ENCODE data around the gene UGP2.

UGP2 gene

DNA sequence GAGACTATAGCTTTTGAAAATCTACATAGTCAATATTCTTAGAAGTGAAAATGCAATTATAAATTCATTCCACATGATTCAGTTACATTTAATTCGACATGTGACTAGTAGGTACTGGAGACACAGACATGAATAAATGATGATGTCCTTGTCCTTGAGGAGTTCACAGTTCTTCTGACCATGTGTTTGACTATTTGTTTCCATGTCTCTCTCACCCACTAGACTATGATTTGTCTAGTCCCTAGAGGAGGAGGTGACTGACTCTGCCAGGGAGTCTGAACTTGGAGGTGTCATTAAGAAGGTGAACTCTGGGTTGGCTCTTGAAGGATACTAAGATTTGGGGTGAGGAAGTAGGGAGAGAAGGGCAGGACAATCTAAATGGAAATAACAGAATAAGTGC, 20.7 kb upstream of the UGP2 start:
- TF ChIP-seq, protein P1, sequence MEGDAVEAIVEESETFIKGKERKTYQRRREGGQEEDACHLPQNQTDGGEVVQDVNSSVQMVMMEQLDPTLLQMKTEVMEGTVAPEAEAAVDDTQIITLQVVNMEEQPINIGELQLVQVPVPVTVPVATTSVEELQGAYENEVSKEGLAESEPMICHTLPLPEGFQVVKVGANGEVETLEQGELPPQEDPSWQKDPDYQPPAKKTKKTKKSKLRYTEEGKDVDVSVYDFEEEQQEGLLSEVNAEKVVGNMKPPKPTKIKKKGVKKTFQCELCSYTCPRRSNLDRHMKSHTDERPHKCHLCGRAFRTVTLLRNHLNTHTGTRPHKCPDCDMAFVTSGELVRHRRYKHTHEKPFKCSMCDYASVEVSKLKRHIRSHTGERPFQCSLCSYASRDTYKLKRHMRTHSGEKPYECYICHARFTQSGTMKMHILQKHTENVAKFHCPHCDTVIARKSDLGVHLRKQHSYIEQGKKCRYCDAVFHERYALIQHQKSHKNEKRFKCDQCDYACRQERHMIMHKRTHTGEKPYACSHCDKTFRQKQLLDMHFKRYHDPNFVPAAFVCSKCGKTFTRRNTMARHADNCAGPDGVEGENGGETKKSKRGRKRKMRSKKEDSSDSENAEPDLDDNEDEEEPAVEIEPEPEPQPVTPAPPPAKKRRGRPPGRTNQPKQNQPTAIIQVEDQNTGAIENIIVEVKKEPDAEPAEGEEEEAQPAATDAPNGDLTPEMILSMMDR (IDR thresholded peaks at IDR 0.05; ENCODE audit: extremely low read depth, insufficient read depth, missing control alignments) = no peak
- DNase-seq (ENCODE audit: low spot score) = no peak
- in situ Hi-C loops (cut with MboI; ENCODE audit: low pct_unique_long_range_greater_than_20kb, low sequenced_read_pairs, unreplicated experiment) = no loop called here

DNA sequence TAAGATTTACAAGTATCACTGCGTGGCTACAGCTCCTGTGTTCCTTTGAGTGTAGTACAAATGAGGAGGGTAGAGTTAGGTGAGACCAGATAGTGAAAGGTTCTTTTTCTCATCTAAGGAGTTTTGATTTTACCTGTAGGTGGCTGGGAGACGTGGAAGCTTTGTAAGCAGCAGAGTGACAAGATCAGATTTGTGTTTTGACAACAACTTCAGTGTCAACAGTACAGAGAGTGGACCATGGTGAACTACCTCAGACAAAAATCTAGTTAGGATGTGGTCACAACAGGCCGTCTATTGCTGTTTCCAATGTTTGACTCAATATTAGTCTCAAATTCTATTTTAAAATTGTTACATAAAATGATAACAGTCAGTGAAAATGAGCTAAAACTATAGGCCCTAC, 20.3 kb upstream of the UGP2 start:
- TF ChIP-seq, protein P1 (IDR thresholded peaks at IDR 0.05; ENCODE audit: extremely low read depth, insufficient read depth, missing control alignments) = no peak
- no peak for DNase-seq (ENCODE audit: low spot score)
- in situ Hi-C loops (cut with MboI; ENCODE audit: low pct_unique_long_range_greater_than_20kb, low sequenced_read_pairs, unreplicated experiment) = no loop called here

DNA sequence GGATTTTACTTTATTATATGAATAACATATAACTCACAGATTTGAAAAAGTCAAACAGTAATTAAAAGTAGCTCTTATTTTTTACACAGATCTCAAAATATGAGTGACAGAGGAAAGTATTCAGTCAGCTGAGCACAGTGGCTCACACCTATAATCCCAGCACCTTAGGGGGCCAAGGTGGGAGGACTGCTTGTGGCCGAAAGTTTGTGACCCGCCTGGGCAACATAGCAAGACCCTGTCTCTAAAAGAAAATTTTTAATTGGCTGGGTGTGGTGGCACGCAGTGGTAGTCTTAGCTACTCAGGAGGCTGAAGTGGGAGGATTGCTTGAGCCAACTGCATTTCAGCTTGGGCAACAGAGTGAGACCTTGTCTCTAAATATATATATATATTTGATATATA, 19.2 kb upstream of the UGP2 start:
- in situ Hi-C loops (cut with MboI; ENCODE audit: low pct_unique_long_range_greater_than_20kb, low sequenced_read_pairs, unreplicated experiment) = no loop called here
- TF ChIP-seq, protein P1 (IDR thresholded peaks at IDR 0.05; ENCODE audit: extremely low read depth, insufficient read depth, missing control alignments) = no peak
- no peak for DNase-seq (ENCODE audit: low spot score)

DNA sequence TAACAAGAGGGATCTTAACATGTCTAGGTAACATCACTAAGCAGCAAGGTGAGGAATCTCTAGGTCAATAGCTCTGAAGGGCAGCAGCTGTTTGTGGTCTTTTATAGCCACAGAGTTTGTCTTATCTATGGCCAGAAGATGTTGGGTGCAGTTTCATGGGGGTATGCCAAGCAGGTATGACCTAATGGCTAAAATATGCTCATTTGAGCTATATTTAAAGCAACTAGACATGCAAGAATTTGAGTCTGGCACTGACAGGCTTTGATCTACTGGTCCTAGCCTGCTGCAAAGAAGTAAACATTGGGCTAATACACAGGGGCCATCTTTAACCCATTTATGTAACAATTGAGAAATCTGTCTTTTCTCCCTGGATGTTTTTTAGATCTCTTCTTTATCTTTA, 13.9 kb upstream of the UGP2 start:
- in situ Hi-C loops (cut with MboI; ENCODE audit: low pct_unique_long_range_greater_than_20kb, low sequenced_read_pairs, unreplicated experiment) = no loop called here
- DNase-seq (ENCODE audit: low spot score) = no peak
- TF ChIP-seq, protein P1 (IDR thresholded peaks at IDR 0.05; ENCODE audit: extremely low read depth, insufficient read depth, missing control alignments) = no peak

DNA sequence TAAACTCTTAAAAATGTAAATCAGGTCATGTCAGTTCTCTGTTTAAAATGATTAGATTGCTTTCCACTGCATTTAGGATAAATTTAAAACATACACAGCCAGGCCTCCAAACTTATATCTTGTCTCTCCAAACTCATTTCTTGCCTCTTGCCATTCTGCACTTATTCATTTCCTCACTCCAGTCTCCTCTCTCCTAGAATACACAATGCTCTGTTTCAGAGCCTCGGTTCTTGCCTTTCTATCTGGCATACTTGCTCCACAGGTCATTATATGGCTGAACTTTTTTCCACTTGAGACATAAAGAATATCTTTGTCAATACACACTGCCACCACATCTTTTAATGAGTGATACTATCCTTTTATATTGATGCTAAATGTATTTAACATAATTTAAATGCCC, 10.5 kb upstream of the UGP2 start:
- in situ Hi-C loops (cut with MboI; ENCODE audit: low pct_unique_long_range_greater_than_20kb, low sequenced_read_pairs, unreplicated experiment) = no loop called here
- TF ChIP-seq, protein P1 (IDR thresholded peaks at IDR 0.05; ENCODE audit: extremely low read depth, insufficient read depth, missing control alignments) = no peak
- no peak for DNase-seq (ENCODE audit: low spot score)

DNA sequence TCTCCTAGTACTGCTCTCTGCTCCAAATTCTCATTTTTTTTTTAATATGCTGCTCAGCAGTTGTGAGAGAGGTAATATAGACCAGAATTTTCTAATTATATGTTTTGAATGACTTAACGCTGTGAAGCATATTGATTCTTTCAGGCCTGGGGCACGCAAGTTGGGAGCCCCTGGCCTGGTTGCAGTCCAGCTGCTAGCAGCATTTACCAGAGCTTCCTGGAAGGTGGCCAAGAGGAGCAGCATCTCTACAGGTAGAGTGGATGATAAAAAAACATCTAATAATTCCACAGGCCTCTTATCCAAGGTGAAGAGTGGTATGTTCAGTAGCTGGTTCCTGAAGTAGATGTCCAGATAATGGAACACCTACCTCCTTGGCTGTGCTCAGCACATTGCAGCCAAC, 7.3 kb upstream of the UGP2 start:
- DNase-seq (ENCODE audit: low spot score) = no peak
- in situ Hi-C loops (cut with MboI; ENCODE audit: low pct_unique_long_range_greater_than_20kb, low sequenced_read_pairs, unreplicated experiment) = no loop called here
- TF ChIP-seq, protein P1 (IDR thresholded peaks at IDR 0.05; ENCODE audit: extremely low read depth, insufficient read depth, missing control alignments) = no peak

DNA sequence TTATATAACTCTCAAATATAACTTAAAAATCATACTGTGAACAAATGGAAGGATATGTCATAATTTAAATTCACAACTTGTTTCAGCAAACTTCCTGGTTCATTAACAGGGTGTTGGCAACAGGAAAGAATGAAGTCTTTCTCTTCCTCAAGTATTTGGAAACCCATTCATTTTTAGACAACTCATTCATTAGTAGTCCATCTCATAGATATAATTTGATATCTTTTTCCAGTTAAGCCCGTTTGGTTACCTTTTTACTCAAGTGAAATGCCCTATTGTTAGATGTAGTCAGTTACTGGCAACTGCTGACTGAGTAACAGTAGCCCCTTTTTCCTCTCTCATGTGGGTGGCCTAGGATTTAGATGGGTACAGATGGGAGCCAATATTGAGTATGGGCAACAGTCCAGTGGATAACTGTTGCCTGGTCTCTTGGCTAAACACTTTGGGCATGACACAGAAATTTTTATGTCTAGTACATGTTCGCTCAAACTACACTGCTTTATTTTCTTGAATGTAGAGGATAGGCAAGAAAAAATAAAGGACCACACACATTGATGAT, 4.6 kb upstream of the UGP2 start:
- in situ Hi-C loops (cut with MboI; ENCODE audit: low pct_unique_long_range_greater_than_20kb, low sequenced_read_pairs, unreplicated experiment) = no loop called here
- DNase-seq (ENCODE audit: low spot score) = no peak
- TF ChIP-seq, protein P1 (IDR thresholded peaks at IDR 0.05; ENCODE audit: extremely low read depth, insufficient read depth, missing control alignments) = no peak
